Neural cell (in vitro differentiated cells): ENCODE measurements around the gene LIPC. TPM values are rescaled to one million over a fixed set of nuclear protein-coding genes. Genes with fewer than 3 reads are reported as not detected.

Experiments
- H2AFZ ChIP-seq: fragments of 200-600, 300-800 bp; sonication (generic), shearing (Covaris generic); 2 replicates; pipeline ENCODE4 v1.6.0; 2014; ENCODE audit warnings: low read depth, mild to moderate bottlenecking, antibody characterized with exemption, low read length, moderate library complexity
- H3F3A ChIP-seq: fragments of 200-600 bp; shearing (Covaris generic); 2 replicates; pipeline ENCODE4 v1.6.1; 2016; ENCODE audit warnings: mild to moderate bottlenecking, moderate library complexity, mixed read lengths, antibody characterized with exemption, low read length; ENCODE audit not compliant: insufficient read depth, poor library complexity, severe bottlenecking
- H3K27ac ChIP-seq: fragments of 200-600, 300-800 bp; sonication (generic), shearing (Covaris generic); 2 replicates; pipeline ENCODE4 v1.5.1; 2014; ENCODE audit warnings: mild to moderate bottlenecking, low read length, moderate library complexity
- H3K27me3 ChIP-seq: fragments of 300-800, 200-600 bp; sonication (generic), shearing (Covaris generic); 2 replicates; pipeline ENCODE4 v1.6.0; 2014; ENCODE audit warnings: mild to moderate bottlenecking, low read depth, low read length, moderate library complexity; ENCODE audit not compliant: insufficient read depth
- H3K36me3 ChIP-seq: fragments of 300-800, 200-600 bp; sonication (generic), shearing (Covaris generic); 2 replicates; pipeline ENCODE4 v1.5.1; 2014; ENCODE audit warnings: mild to moderate bottlenecking, antibody characterized with exemption, low read length, moderate library complexity; ENCODE audit not compliant: insufficient read depth
- H3K4me2 ChIP-seq: fragments of 300-800, 200-600 bp; sonication (generic), shearing (Covaris generic); 2 replicates; pipeline ENCODE4 v1.6.0; 2014; ENCODE audit warnings: mild to moderate bottlenecking, low read length
- H3K4me3 ChIP-seq: fragments of 300-800, 200-600 bp; sonication (generic), shearing (Covaris generic); 2 replicates; pipeline ENCODE4 v1.5.1; 2014; ENCODE audit warnings: mild to moderate bottlenecking, low read length, moderate library complexity
- H3K79me2 ChIP-seq: fragments of 200-600 bp; shearing (Covaris generic); replicated peaks from 2 replicates; pipeline ENCODE4 v1.6.0; 2014; ENCODE audit warnings: mild to moderate bottlenecking, low read length, moderate library complexity; ENCODE audit not compliant: insufficient read depth
- H3K9ac ChIP-seq: fragments of 300-800, 200-600 bp; sonication (generic), shearing (Covaris generic); 2 replicates; pipeline ENCODE4 v1.6.1; 2016; ENCODE audit warnings: mild to moderate bottlenecking, low read length, mixed read lengths
- H3K9me2 ChIP-seq: fragments of 200-600 bp; shearing (Covaris generic); 2 replicates; pipeline ENCODE4 v1.6.1; 2016; ENCODE audit warnings: mild to moderate bottlenecking, low read length, mixed read lengths; ENCODE audit not compliant: insufficient read depth
- H3K9me3 ChIP-seq: fragments of 200-600, 300-800 bp; sonication (generic), shearing (Covaris generic); 2 replicates; pipeline ENCODE4 v1.6.1; 2016; ENCODE audit warnings: mild to moderate bottlenecking, mixed run types, low read length, moderate library complexity, mixed read lengths
- H4K20me1 ChIP-seq: fragments of 200-600 bp; shearing (Covaris generic); 2 replicates; pipeline ENCODE4 v1.6.1; 2016; ENCODE audit warnings: mild to moderate bottlenecking, mixed run types; ENCODE audit not compliant: insufficient read depth
- EP300 ChIP-seq: fragments of 450-650 bp; conservative IDR thresholded peaks from 2 replicates; pipeline ENCODE4 v1.6.1; 2014; ENCODE audit warnings: antibody characterized with exemption, mild to moderate bottlenecking, moderate library complexity; ENCODE audit not compliant: poor library complexity, severe bottlenecking
- EZH2 ChIP-seq: fragments of 200-600, 300-800 bp; shearing (Covaris generic), sonication (generic); IDR thresholded peaks from 2 replicates; pipeline ENCODE4 v1.6.1; 2014; ENCODE audit warnings: antibody characterized with exemption, low read length, borderline replicate concordance, mild to moderate bottlenecking; ENCODE audit not compliant: insufficient read depth, poor library complexity, severe bottlenecking
- MXI1 ChIP-seq: fragments of 450-650 bp; conservative IDR thresholded peaks from 2 replicates; pipeline ENCODE4 v1.6.1; 2014; ENCODE audit warnings: antibody characterized with exemption, mild to moderate bottlenecking; ENCODE audit not compliant: poor library complexity, severe bottlenecking
- POLR2AphosphoS5 ChIP-seq: IDR thresholded peaks from 2 replicates; pipeline ENCODE4 v1.6.1; 2012
- RAD21 ChIP-seq: fragments of 450-650 bp; conservative IDR thresholded peaks from 2 replicates; pipeline ENCODE4 v1.6.1; 2014; ENCODE audit warnings: antibody characterized with exemption, mild to moderate bottlenecking, moderate library complexity
- REST ChIP-seq: IDR thresholded peaks from 2 replicates; pipeline ENCODE4 v1.6.1; 2012; ENCODE audit warnings: borderline replicate concordance
- SMC3 ChIP-seq: fragments of 450-650 bp; conservative IDR thresholded peaks from 2 replicates; pipeline ENCODE4 v1.6.1; 2014; ENCODE audit warnings: antibody characterized with exemption, mild to moderate bottlenecking, moderate library complexity; ENCODE audit not compliant: poor library complexity
- TAF1 ChIP-seq: IDR thresholded peaks from 2 replicates; pipeline ENCODE4 v1.6.1; 2012; ENCODE audit warnings: low read depth
- polyA plus RNA-seq: library from polyadenylated mRNA; depleted of rRNA; stranded (reverse); fragments of >200 nt; gene quantifications from 2 replicates; pipeline ENCODE4 v1.2.3, GENCODE V29; 2014
- TF ChIP-seq, protein P1 (sequence below): fragments of 450-650 bp; IDR thresholded peaks from 2 replicates; pipeline ENCODE4 v1.5.1; 2014; ENCODE audit warnings: antibody characterized with exemption, mild to moderate bottlenecking, moderate library complexity; ENCODE audit not compliant: poor library complexity, severe bottlenecking

Gene LIPC
- polyA plus RNA-seq, 1 donor from 2014 or later = not detected

GRCh38 chr15:58477170-58477569, 45.4 kb downstream of the LIPC start:
- Histone ChIP-seq H3K9me2 (no peaks in the 10 kb centered on the region), H3K79me2 (no peaks in the 10 kb centered on the region), H3K27ac (no peak overlapping the region), H3K4me2 (no peak overlapping the region), H3K9me3 (no peaks in the 10 kb centered on the region), H3K27me3 (no peaks in the 10 kb centered on the region), H3F3A (no peaks in the 10 kb centered on the region), H3K36me3 (no peaks in the 10 kb centered on the region), H3K9ac (no peak overlapping the region), H2AFZ (no peak overlapping the region), H3K4me3 (no peak overlapping the region), H4K20me1 (no peaks in the 10 kb centered on the region)
- TF ChIP-seq EZH2 (no peak), SMC3 (no peak), REST (no peak), POLR2AphosphoS5 (no peak)

- Histone ChIP-seq H3K36me3 (no peaks in the 10 kb centered on the region), H3K4me3 (no peak overlapping the region), H3F3A (no peaks in the 10 kb centered on the region), H3K4me2 (no peak overlapping the region), H2AFZ (no peak overlapping the region), H3K9me2 (no peaks in the 10 kb centered on the region), H3K79me2 (no peaks in the 10 kb centered on the region), H3K9me3 (no peaks in the 10 kb centered on the region), H3K9ac (no peak overlapping the region), H4K20me1 (no peaks in the 10 kb centered on the region), H3K27ac (no peak overlapping the region), H3K27me3 (no peaks in the 10 kb centered on the region)
- no peak for TF ChIP-seq RAD21
- TF ChIP-seq EP300 = no peak
- TF ChIP-seq, protein P1, sequence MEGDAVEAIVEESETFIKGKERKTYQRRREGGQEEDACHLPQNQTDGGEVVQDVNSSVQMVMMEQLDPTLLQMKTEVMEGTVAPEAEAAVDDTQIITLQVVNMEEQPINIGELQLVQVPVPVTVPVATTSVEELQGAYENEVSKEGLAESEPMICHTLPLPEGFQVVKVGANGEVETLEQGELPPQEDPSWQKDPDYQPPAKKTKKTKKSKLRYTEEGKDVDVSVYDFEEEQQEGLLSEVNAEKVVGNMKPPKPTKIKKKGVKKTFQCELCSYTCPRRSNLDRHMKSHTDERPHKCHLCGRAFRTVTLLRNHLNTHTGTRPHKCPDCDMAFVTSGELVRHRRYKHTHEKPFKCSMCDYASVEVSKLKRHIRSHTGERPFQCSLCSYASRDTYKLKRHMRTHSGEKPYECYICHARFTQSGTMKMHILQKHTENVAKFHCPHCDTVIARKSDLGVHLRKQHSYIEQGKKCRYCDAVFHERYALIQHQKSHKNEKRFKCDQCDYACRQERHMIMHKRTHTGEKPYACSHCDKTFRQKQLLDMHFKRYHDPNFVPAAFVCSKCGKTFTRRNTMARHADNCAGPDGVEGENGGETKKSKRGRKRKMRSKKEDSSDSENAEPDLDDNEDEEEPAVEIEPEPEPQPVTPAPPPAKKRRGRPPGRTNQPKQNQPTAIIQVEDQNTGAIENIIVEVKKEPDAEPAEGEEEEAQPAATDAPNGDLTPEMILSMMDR = no peak
- TF ChIP-seq SMC3 = no peak
- TF ChIP-seq TAF1 = no peak
- no peak for TF ChIP-seq REST
- no peak for TF ChIP-seq EZH2
- no peak for TF ChIP-seq MXI1
- TF ChIP-seq POLR2AphosphoS5 = no peak
These were observed 46.2 kb downstream of the LIPC start for GRCh38 chr15:58478035-58478434.
